GM18519 (cell line): Measurements from ENCODE around the gene DUS4L.

Experiments
- ATAC-seq: cut with Tn5 transposase; IDR thresholded peaks from one replicate; pipeline ENCODE4 v1.9.1; 2021; ENCODE audit warnings: mild to moderate bottlenecking, moderate library complexity; ENCODE audit not compliant: unreplicated experiment, low FRiP score

DUS4L gene

GRCh38 chr7:107613439-107613838, 49.7 kb downstream of the DUS4L start:
- ATAC-seq: no peak

GRCh38 chr7:107613948-107614347, 50.2 kb downstream of the DUS4L start:
- no peak for ATAC-seq

- ATAC-seq: no peak
Measured at GRCh38 chr7:107614425-107614824, 50.7 kb downstream of the DUS4L start.

GRCh38 chr7:107615910-107616680, 52.3 kb downstream of the DUS4L start:
- no peak for ATAC-seq

- no peak for ATAC-seq
Measured at GRCh38 chr7:107622429-107622828, 58.7 kb downstream of the DUS4L start.

- no peak for ATAC-seq
Measured at GRCh38 chr7:107622894-107623293, 59.1 kb downstream of the DUS4L start.

- no peak for ATAC-seq
Measured at GRCh38 chr7:107627002-107627401, 63.2 kb downstream of the DUS4L start.
